ENCODE measurements around the gene HLA-DMA.

Gene HLA-DMA

GRCh38 chr6:32952817-32953739, at the start of gene HLA-DMA:
Gene HLA-DMA, minus strand, starts transcription at chr6:32953097. Its CDS starts 61 bp downstream, at chr6:32953036.
- peak; percentile 93 for DNase-seq

DNA sequence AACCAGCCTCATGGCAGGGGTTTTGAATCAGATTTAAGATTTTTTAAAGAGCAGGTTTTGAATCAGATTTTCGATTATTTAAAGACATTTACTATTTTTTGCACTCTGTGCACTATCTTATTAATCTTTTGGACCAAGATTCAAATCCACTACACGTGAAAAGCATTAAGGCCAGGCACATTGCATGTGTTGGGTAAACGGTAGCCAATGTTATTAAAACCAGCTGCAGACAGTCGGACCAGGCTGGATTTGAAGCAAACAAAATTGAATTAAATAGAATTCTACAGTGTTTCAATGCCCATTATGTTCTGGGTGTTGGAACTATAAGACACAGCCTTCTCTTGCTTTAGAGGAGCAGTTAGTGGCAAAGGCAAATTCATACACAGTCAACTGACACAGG, 48.8 kb upstream of the HLA-DMA start:
- DNase-seq, result no peak

GRCh38 chr6:33000055-33000454, 47.2 kb upstream of the HLA-DMA start:
- peak; percentile 25 for DNase-seq

GRCh38 chr6:32995448-32995847, 42.6 kb upstream of the HLA-DMA start:
- no peak for DNase-seq

- DNase-seq, result no peak
Measured at GRCh38 chr6:32993363-32993973, 40.6 kb upstream of the HLA-DMA start.

GRCh38 chr6:32991972-32992371, 39.1 kb upstream of the HLA-DMA start:
- no peak for DNase-seq

- DNase-seq, result no peak
Measured at GRCh38 chr6:32989368-32989767, 36.5 kb upstream of the HLA-DMA start.

GRCh38 chr6:32984622-32985389, 31.9 kb upstream of the HLA-DMA start:
- DNase-seq, result peak; percentile 91

- DNase-seq, result no peak
Measured at GRCh38 chr6:32983964-32984621, 31.2 kb upstream of the HLA-DMA start.

DNA sequence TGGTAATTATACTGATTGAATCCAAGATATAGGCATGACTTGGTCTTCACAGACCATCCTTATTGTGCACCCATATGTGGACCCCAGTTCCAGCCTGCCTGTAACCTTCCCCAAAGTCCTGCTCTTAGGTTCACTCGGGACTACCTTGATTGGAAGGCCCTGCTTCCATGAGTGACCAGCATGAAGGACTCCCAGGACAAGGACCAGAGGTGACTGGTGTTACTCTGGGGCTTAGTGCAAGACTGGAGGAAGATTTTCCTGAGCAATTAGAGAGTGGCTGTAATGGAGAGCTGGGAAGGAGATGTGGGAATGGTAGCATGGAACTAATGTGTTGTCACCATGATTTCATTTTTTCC, 30.6 kb upstream of the HLA-DMA start:
- DNase-seq, result no peak

GRCh38 chr6:32982702-32983492, 30.0 kb upstream of the HLA-DMA start:
- DNase-seq, result no peak

DNA sequence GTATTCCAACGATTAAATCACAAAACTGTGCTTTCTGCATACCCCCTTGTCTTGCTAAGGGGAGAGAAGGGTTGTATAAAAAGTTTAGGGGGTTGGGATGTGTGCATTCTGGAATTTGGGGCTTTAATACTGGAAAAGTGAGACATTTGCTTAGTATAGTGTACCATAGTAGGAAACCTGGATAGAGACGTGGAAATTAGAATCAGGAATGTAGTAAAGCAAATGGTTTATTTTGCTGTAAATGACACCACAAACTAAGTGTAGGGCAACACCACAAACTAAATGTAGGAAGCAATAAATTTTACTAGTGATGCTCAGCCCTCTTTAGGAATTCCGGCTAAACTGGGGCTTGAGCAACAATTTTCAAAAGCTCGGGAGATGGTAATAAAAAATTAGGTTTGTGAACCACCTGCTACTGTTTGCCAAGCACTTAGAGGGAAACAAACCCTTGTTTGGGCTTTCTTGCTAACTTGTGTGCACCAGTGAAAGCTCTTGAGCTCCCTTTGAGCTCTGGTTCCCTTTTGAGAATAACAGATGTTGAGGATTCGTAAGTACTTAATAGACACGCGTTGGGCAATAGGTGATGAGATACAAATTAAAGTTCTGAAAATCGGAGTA, 29.3 kb upstream of the HLA-DMA start:
- DNase-seq, result no peak

- no peak for DNase-seq
Measured at GRCh38 chr6:32980488-32981038, 27.7 kb upstream of the HLA-DMA start.

DNA sequence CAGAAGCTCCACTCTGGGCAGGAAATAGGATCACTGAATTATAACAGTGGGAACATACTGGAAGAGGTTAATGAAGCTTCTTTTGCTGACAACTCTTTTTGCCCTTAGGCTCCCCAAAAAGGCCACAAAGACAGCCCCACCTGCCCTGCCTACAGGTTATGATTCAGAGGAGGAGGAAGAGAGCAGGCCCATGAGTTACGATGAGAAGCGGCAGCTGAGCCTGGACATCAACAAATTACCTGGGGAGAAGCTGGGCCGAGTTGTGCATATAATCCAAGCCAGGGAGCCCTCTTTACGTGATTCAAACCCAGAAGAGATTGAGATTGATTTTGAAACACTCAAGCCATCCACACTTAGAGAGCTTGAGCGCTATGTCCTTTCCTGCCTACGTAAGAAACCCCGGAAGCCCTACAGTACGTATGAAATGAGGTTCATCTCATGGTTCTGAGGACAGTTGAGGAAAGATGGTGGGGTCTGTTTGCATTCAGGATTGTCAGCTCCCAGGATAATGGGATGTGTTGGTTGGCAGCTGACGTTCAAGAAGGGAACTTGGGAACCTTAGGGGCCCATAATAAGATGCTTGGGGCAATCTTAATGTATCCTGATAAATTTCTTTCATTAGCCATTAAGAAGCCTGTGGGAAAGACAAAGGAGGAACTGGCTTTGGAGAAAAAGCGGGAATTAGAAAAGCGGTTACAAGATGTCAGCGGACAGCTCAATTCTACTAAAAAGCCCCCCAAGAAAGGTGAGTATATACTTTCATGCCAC, 27.0 kb upstream of the HLA-DMA start:
- DNase-seq, result no peak

DNA sequence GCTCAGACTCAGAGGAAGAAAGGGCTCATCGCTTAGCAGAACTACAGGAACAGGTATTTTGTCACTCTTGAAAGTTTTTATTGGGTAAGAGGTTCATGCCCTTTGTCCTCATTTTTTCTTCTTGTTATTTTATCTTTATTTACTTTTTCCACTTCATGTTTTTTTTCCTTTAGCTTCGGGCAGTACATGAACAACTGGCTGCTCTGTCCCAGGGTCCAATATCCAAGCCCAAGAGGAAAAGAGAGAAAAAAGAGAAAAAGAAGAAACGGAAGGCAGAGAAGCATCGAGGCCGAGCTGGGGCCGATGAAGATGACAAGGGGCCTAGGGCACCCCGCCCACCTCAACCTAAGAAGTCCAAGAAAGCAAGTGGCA, 25.0 kb upstream of the HLA-DMA start:
- DNase-seq, result no peak

GRCh38 chr6:32977272-32977952, 24.5 kb upstream of the HLA-DMA start:
- DNase-seq, result no peak

- no peak for DNase-seq
Measured at GRCh38 chr6:32976334-32977069, 23.6 kb upstream of the HLA-DMA start.

- no peak for DNase-seq
Measured at GRCh38 chr6:32975886-32976285, 23.0 kb upstream of the HLA-DMA start.

Data from NCI-H526 treated with DMSO at 0.1 percent for 48 hours (cell line).